ENCODE measurements around the gene USP49.

- no peak for TF ChIP-seq POLR2A (IDR thresholded peaks at IDR 0.05)
- TF ChIP-seq, protein P1, sequence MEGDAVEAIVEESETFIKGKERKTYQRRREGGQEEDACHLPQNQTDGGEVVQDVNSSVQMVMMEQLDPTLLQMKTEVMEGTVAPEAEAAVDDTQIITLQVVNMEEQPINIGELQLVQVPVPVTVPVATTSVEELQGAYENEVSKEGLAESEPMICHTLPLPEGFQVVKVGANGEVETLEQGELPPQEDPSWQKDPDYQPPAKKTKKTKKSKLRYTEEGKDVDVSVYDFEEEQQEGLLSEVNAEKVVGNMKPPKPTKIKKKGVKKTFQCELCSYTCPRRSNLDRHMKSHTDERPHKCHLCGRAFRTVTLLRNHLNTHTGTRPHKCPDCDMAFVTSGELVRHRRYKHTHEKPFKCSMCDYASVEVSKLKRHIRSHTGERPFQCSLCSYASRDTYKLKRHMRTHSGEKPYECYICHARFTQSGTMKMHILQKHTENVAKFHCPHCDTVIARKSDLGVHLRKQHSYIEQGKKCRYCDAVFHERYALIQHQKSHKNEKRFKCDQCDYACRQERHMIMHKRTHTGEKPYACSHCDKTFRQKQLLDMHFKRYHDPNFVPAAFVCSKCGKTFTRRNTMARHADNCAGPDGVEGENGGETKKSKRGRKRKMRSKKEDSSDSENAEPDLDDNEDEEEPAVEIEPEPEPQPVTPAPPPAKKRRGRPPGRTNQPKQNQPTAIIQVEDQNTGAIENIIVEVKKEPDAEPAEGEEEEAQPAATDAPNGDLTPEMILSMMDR (IDR thresholded peaks at IDR 0.05): no peak
- peak in 2 of 3 donors; percentile 62 to 63 for TF ChIP-seq POLR2AphosphoS5 (IDR thresholded peaks at IDR 0.05)
- TF ChIP-seq EP300 (IDR thresholded peaks at IDR 0.05): no peak
These were observed 114.4 kb downstream of the USP49 start, which contains the start of gene PRICKLE4 for GRCh38 chr6:41780551-41781365.

Data from stomach (tissue), 4 donors.